Pancreas (tissue), 10 donors: Measurements from ENCODE around the gene E2F8. TPM values are rescaled to one million over a fixed set of nuclear protein-coding genes. Genes with fewer than 3 reads are reported as not detected.
A peak's percentile ranks its signal among the peaks of the same experiment; 100 is the strongest.

ENCODE experiments used
- ATAC-seq, 4 donors: fragments of 200-7000 bp; cut with Tn5 transposase; one replicate each; pipeline versions ENCODE4 v1.8.0 to v1.9.1; 2020; ENCODE audit warnings: mild to moderate bottlenecking in 4 of 4, moderate library complexity in 4 of 4
- DNase-seq, 6 donors: peaks; one replicate each; pipeline ENCODE4 v3.0.0-alpha.2; 2020
- FAIRE-seq: peaks from 2 replicates; lab custom pipeline; 2012; peaks lifted over from hg19 to GRCh38; lab: Jason Lieb, UNC
- H3K27ac ChIP-seq, 4 donors: fragments of 200-600 bp; sonication (generic); 1 replicate in 3 of 4; 2 replicates in 1 of 4; pipeline versions ENCODE4 v1.5.0 to v1.8.0; 2020
- H3K27me3 ChIP-seq, 4 donors: fragments of 200-600 bp; one replicate each; pipeline ENCODE4 v1.8.0; 2021
- H3K36me3 ChIP-seq, 3 donors: fragments of 200-600 bp; sonication (generic) in 1 of 3; one replicate each; pipeline versions ENCODE4 v1.5.0 to v1.8.0; 2020 to 2021
- H3K4me1 ChIP-seq, 3 donors: fragments of 200-600 bp; one replicate each; pipeline ENCODE4 v1.8.0; 2021
- H3K4me3 ChIP-seq, 4 donors: fragments of 200-600 bp; sonication (generic) in 2 of 4; one replicate each; pipeline versions ENCODE4 v1.5.0 to v1.8.0; 2020 to 2021
- H3K9me3 ChIP-seq, 4 donors: fragments of 200-600 bp; one replicate each; pipeline ENCODE4 v1.8.0; 2021
- WGBS, 2 donors: extraction: QIAGEN DNeasy Blood & Tissue Kit; methylation state at CpG; one replicate each; pipeline ENCODE4 v1.1.7; 2013; 5-methylcytosine and 5-hydroxymethylcytosine counted together
- intact Hi-C, 3 donors: fragments of 100-400 bp; cut with DNase I; formaldehyde crosslinking; loops; one replicate each; pipeline versions ENCODE4 v1.11.1 to v1.14.2; 2022
- polyA plus RNA-seq, 2 donors: library from polyadenylated mRNA; stranded (reverse); fragments of 200-250 nt; gene quantifications; one replicate each; pipeline ENCODE4 v1.2.3, GENCODE V29; 2013
- total RNA-seq, 6 donors: library from RNA; stranded (reverse); fragmentation: NEBNext Ultra II Directional in 4 of 6; extraction: Animal tissue kit (Norgen Biotek cat#: 25700) in 4 of 6; gene quantifications; one replicate each; pipeline versions ENCODE4 v1.2.1 to v1.2.4, GENCODE V29; 2021 to 2023
- TF ChIP-seq, protein P1 (sequence below), 4 donors: fragments of 200-600 bp; sonication (generic) in 3 of 4; IDR thresholded peaks; one replicate each; pipeline versions ENCODE4 v1.5.0 to v1.8.0; 2021; ENCODE audit warnings: antibody characterized with exemption in 4 of 4
- donor health status: healthy with polysubstance abuse.
- donor health status: DM: no; HTN: no; CAD: no; lungs with moderate emphysema.
- donor health status: DM: no; HTN: no; CAD: no.
- donor health status: control.
- donor health status: control.
- donor health status: Bipolar disorder and iron deficiency.
- donor health status: DM: yes; HTN: yes; CAD: no.
- donor health status: DM: no; HTN: no; CAD: no.
- donor health status: DM: no; HTN: no; CAD: no.
- donor health status: DM: yes; HTN: yes; CAD: no.

The E2F8 gene
- total and polyA plus RNA-seq, 8 donors = 0.06 to 0.44 (median 0.15) TPM; not detected in 5

DNA sequence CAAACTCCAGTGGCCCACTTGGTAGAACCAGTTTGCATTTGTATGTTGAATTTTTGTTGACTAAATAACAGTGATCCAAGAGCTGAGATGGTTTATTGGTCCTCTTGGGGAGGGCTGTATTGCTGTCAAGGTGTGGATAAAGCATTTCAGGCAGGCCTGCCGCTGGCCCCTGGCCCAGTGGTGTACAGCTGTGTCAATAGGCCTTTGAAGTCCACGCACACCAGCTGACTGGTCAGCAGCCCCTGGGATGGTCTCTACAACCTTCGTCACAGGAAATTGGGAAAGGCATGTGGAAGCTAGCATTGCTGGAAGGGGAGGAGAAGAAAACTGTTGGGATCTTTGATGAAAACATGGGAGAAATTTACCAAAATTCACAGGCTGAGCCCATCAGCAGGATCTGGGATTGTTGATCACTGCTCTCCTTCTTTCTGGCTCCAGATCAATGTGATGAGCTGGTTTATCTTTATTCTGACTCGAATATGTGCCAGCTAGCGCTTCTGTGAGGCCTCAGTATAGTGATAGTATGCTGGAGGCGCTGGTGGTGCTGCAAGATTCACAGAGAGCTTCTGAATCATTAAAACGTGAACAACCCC, 12.5 kb upstream of the E2F8 start:
- no peaks in the 10 kb centered on the region for H3K9me3 ChIP-seq
- WGBS, 2 donors = 61 to 67% methylated on average over 7 of the region's 7 CpGs
- TF ChIP-seq, protein P1, sequence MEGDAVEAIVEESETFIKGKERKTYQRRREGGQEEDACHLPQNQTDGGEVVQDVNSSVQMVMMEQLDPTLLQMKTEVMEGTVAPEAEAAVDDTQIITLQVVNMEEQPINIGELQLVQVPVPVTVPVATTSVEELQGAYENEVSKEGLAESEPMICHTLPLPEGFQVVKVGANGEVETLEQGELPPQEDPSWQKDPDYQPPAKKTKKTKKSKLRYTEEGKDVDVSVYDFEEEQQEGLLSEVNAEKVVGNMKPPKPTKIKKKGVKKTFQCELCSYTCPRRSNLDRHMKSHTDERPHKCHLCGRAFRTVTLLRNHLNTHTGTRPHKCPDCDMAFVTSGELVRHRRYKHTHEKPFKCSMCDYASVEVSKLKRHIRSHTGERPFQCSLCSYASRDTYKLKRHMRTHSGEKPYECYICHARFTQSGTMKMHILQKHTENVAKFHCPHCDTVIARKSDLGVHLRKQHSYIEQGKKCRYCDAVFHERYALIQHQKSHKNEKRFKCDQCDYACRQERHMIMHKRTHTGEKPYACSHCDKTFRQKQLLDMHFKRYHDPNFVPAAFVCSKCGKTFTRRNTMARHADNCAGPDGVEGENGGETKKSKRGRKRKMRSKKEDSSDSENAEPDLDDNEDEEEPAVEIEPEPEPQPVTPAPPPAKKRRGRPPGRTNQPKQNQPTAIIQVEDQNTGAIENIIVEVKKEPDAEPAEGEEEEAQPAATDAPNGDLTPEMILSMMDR (IDR thresholded peaks at IDR 0.05) = no peak
- no peak overlapping the region for H3K4me3 ChIP-seq
- DNase-seq (peak in 3 of 6 donors; percentile 21 to 63 (median 39)), ATAC-seq (peak in 3 of 4 donors; percentile 40 to 71 (median 53)), FAIRE-seq (no peak)
- H3K27ac ChIP-seq = no peak overlapping the region
- no peaks in the 10 kb centered on the region for H3K4me1 ChIP-seq
- no peaks in the 10 kb centered on the region for H3K27me3 ChIP-seq
- intact Hi-C loops = no loop called here
- no peaks in the 10 kb centered on the region for H3K36me3 ChIP-seq

DNA sequence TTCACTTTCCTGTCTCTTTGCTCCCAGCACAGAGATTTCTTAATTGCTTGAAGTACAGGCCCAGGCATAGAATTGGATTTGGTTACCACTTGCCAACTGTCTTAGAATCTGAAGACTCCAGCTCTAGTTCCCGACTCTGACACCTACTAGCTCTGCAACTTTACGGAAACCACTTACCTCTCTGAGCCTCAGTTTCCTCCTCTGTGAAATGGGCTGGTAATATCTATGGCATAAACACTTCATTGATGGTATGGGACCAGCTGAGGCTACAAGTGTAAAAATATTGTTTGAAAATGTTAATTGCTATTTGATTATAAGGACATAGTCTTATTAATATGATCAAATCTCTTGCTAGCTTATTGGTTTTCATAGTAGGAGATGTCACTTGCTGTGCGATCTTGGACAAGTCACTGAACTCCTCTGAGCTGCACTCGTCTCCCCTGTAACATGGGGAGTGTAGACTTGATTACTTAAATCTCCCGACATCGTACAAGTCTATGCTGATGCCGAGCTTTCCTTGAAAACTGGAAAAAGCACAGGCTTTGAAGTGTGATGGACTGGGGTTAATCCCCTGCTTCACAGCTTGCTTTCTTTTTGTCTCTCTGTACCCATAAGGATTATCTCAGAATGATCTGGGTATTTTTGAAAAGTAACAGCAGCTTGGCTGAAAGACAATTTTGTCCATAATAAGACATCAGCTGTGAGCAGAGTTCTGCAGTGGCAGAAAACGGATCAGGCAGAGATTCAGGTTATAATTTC, 11.8 kb upstream of the E2F8 start:
- TF ChIP-seq, protein P1 (IDR thresholded peaks at IDR 0.05) = no peak
- Histone ChIP-seq H3K27me3 (no peaks in the 10 kb centered on the region), H3K36me3 (no peaks in the 10 kb centered on the region), H3K4me1 (no peaks in the 10 kb centered on the region), H3K27ac (no peak overlapping the region), H3K9me3 (no peaks in the 10 kb centered on the region), H3K4me3 (no peak overlapping the region)
- intact Hi-C loops = no loop called here
- WGBS, 2 donors = 78% methylated on average over 8 of the region's 8 CpGs
- ATAC-seq (no peak), FAIRE-seq (no peak), DNase-seq (no peak)

DNA sequence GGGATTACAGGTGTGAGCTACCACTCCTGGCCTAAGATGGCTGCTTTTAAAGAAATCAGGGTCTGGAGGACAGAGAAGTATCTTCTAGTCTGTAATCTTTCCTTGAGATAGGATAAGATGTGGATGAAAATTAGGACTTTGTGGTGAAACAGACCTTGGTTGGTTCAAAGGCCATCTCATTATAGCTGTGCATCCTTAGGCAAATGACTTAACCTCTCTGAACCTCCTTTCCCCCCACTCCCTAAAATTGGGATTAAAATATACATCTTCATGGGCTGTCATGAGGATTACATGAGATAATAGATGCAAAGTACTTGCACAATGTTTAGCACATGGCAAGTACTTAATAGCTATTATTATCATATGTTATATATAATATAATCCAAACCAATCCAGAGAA, 10.8 kb upstream of the E2F8 start:
- no peaks in the 10 kb centered on the region for H3K9me3 ChIP-seq
- H3K4me1 ChIP-seq = no peaks in the 10 kb centered on the region
- FAIRE-seq = no peak
- no peak for DNase-seq
- H3K36me3 ChIP-seq = no peaks in the 10 kb centered on the region
- H3K27ac ChIP-seq = no peak overlapping the region
- no peaks in the 10 kb centered on the region for H3K27me3 ChIP-seq
- intact Hi-C loops = no loop called here
- H3K4me3 ChIP-seq = no peak overlapping the region
- ATAC-seq = no peak
- TF ChIP-seq, protein P1 (IDR thresholded peaks at IDR 0.05) = no peak

DNA sequence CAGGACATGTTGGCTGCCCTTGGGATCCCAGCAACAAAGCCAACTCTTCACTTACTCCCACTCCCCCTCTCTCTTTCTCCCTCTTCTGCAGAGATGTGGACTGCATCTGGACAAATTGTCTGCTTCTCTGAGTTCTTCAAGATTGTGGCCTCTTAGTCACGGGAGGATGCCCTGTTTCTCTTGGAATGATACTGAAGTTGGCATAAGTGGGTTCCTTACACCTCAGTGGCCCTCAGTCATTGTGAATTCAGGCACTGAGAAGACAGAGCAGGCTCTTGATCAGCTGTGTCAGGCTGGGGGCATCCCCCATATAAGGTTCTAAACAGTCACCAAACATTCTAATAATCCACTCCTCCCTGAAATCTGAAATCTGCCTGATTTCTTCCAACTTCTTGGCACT, 6.1 kb upstream of the E2F8 start:
- no peak for FAIRE-seq
- Histone ChIP-seq H3K4me3 (no peak overlapping the region), H3K36me3 (no peaks in the 10 kb centered on the region), H3K4me1 (peaks cover 0 to 3% (median 0%) of the 10 kb centered on the region in 3 donors), H3K27ac (no peak overlapping the region), H3K9me3 (no peaks in the 10 kb centered on the region), H3K27me3 (no peaks in the 10 kb centered on the region)
- no peak for DNase-seq
- no peak for ATAC-seq
- intact Hi-C loops = loop anchor here in 1 of 3 donors (10.0 kb wide), 1 partner anchor 172 kb away; no protein-coding TSS in a partner anchor
- TF ChIP-seq, protein P1 (IDR thresholded peaks at IDR 0.05) = no peak
- 89 to 93% methylated on average over 1 of the region's 1 CpG for WGBS, 2 donors

DNA sequence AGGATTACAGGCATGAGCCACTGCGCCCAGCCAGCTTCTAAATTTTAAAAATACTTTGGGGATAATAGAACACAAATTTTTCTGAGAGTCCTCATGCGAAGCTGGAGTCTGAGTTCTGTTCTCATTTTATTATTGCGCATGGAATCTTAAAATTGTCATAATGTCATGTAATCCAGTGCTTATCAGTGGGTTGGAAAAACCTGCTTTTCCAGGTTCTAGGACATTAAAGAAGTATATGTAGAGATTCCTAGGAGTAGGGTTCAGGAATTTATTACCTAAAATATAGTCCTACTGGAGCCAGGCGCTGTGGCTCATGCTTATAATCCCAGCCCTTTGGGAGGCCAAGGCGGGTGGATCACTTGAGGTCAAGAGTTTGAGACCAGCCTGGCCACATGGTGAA, 4.6 kb upstream of the E2F8 start:
- ATAC-seq = no peak
- no peaks in the 10 kb centered on the region for H3K27me3 ChIP-seq
- DNase-seq = no peak
- H3K36me3 ChIP-seq = no peaks in the 10 kb centered on the region
- TF ChIP-seq, protein P1 (IDR thresholded peaks at IDR 0.05) = no peak
- FAIRE-seq = no peak
- whole genome bisulfite sequencing, 2 donors = 84 to 90% methylated on average over 5 of the region's 5 CpGs
- no peaks in the 10 kb centered on the region for H3K9me3 ChIP-seq
- intact Hi-C loops = loop anchor here in 1 of 3 donors (10.0 kb wide), 1 partner anchor 171 kb away; no protein-coding TSS in a partner anchor
- no peak overlapping the region for H3K27ac ChIP-seq
- peaks cover 0 to 9% (median 6%) of the 10 kb centered on the region in 3 donors for H3K4me1 ChIP-seq
- no peak overlapping the region for H3K4me3 ChIP-seq
